Ovary (tissue), 3 donors: ENCODE measurements around the gene NECAB2.

Source experiments
- CTCF ChIP-seq, 3 donors: fragments of 450-650 bp in 2 of 3; fragments of 200-600 bp in 1 of 3; IDR thresholded peaks; one replicate each; pipeline versions ENCODE4 v1.5.1 to v1.8.0; 2016 to 2022; ENCODE audit warnings: antibody characterized with exemption in 3 of 3, mild to moderate bottlenecking in 1 of 3
- EP300 ChIP-seq: sonication (generic); formaldehyde crosslinking; IDR thresholded peaks from one replicate; pipeline ENCODE4 v1.6.1; 2017; ENCODE audit warnings: antibody characterized with exemption
- POLR2A ChIP-seq: fragments of 450-650 bp; IDR thresholded peaks from one replicate; pipeline ENCODE4 v1.6.1; 2017; ENCODE audit warnings: antibody characterized with exemption, mild to moderate bottlenecking, moderate library complexity
- donor health status: DM: no; HTN: no; CAD: no.

DNA sequence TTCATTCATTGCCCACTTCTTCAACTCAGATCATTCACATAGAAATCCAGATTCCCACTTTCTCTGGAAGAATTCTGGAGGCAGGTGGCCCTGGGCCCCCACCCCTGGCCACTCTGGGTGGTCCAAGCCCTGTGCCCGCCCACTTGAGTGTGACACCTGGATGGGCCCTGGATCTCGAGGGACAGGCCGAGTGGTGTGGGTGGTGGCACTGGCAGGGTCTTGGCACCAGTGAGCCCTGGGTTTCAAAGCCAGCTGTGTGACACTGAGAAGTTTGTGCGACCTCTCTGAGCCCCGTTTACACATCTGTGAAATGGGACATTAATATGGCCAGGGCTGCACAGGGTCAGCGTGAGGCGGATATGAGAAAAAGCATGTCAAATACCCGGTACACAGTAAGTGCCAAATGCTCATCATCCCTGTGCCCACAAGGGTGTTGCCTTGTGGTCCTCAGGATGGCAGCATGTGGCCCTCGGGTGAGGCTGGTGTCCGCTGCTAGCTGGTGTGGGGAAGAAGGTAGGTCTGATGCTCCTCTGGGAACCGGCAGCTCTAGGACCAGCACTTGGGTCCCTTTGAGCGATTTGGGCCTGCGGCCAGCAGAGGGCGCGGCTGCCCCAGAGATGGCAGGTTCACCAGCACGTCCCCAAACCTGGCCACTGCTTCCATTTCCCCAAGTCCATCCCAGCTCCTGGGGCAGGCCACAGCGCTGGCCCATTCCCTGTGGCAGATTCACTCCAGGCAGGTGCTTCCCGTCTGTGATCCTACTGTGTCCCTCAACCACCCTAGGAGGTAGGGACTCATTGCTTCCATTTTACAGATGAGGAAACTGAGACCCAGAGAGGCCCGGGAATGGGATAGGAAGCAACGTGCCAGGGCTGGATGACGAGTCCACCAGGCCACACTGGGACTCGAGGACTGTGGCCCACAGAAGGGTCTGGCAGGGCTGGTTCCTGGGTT, 11.4 kb upstream of the NECAB2 start:
- TF ChIP-seq CTCF (IDR thresholded peaks at IDR 0.05) (peak; percentile 36 to 58 (median 36)), POLR2A (no peak), EP300 (no peak)
